GM18502 (cell line): Measurements from ENCODE around the gene TCF12.

ENCODE experiments used
- ATAC-seq: cut with Tn5 transposase; IDR thresholded peaks from one replicate; pipeline ENCODE4 v1.9.1; 2021; ENCODE audit warnings: mild to moderate bottlenecking; ENCODE audit not compliant: unreplicated experiment, poor library complexity

TCF12 gene

GRCh38 chr15:57193161-57193560 lies 274.7 kb downstream of the TCF12 start:
- ATAC-seq: no peak

- no peak for ATAC-seq
Measured at GRCh38 chr15:57195326-57195725, 276.9 kb downstream of the TCF12 start.

DNA sequence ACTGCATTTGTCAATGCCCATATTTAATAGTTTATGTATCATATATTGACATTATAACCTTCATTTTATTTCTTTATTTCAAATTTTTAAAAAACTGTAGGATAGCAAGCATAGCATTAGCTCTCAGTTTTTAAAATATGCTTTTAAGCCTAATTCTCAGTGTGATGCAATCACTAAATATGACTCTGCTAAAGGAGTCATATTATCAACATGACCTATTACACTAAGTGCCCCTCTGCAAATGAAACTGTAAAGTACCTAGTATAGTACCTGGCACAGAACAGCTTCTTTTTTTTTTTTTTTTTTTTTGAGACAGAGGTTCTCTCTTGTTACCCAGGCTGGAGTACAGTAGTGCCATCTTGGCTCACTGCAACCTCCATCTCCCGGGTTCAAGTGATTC lies 278.4 kb downstream of the TCF12 start:
- ATAC-seq: no peak

DNA sequence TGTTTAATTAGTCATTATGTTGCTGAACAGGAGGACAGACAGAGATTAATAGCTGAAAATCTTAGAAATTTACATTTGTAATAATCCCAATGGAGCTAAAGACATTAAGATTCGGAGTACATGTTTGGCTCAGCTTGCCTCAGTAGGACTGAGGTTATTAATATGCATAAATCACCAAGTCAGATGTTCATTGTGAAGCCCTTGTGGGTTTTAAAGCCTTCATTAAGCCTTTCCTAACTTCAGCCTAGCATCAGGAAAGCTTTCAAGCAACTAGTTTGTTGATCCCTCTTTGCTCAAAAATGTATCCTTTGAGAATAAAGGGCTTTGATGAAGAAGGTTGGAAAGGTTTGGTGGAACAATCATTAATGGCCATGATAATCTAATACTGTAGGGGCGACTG lies 279.7 kb downstream of the TCF12 start:
- ATAC-seq: no peak

- ATAC-seq: no peak
Measured at GRCh38 chr15:57198654-57199291, 280.3 kb downstream of the TCF12 start.

GRCh38 chr15:57201578-57201977 lies 283.1 kb downstream of the TCF12 start:
- no peak for ATAC-seq

- ATAC-seq: no peak
Measured at GRCh38 chr15:57203906-57204305, 285.5 kb downstream of the TCF12 start.

GRCh38 chr15:57205027-57205855 lies 286.8 kb downstream of the TCF12 start:
- no peak for ATAC-seq

GRCh38 chr15:57205996-57206395 lies 287.6 kb downstream of the TCF12 start:
- ATAC-seq: no peak

- no peak for ATAC-seq
Measured at GRCh38 chr15:57213862-57214261, 295.4 kb downstream of the TCF12 start.

DNA sequence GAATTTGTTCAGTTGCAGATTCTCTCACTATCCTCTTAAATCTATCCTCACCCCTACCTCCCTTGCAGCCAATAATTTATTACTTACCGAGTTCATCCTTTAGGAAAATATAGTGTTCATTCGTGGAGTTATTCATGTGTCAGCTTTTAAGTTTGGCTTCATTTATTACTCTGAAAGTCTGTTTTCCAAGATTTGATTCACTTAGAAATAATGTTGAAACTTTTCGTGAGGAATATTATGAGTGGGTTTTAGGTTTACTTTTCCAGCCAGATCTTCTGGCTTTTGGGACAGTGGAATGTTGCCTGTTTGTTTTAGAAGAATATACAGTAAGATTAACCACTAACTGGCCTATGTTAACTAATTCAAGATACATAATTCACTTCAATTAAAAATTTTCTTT lies 296.9 kb downstream of the TCF12 start:
- no peak for ATAC-seq

- no peak for ATAC-seq
Measured at GRCh38 chr15:57215881-57216280, 297.4 kb downstream of the TCF12 start.

GRCh38 chr15:57216288-57216687 lies 297.8 kb downstream of the TCF12 start:
- ATAC-seq: no peak

GRCh38 chr15:57217778-57218598 lies 299.5 kb downstream of the TCF12 start:
- ATAC-seq: no peak

DNA sequence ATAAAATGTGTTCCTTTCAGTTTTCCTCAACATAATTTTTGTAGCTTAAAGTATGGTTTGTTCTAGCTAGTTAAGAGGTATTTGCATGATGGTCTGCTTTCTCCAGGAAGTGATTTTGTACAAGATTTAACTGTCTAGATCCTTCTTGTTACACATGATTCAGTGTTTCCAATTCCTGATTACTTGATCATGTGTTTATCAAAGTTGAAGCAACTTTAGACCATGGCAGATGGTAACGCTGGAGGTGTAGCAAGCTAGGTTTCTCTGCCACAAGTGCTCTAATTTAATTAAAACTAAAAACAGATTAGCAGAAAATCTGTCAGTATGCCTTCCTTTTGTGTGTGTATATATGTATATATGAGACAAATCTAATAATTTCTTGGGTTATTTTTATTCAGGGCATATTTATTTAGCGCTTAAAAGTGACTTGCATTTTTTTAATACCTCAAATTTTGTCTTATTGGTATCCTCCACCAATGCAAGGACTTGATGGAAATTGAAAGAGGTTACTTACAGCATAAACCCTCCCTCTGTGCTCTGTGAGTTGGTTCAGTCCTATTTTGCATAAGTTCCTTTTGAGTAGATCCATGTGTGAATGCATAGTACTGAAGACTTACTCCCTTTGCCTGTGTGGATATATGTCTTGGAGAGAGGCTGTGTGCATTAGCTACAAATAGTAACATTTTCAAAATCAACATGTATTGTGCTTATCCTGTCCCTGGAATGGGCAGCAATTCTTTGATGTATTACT lies 300.6 kb downstream of the TCF12 start:
- ATAC-seq: no peak

- ATAC-seq: no peak
Measured at GRCh38 chr15:57220205-57220604, 301.8 kb downstream of the TCF12 start.

GRCh38 chr15:57221134-57221533 lies 302.7 kb downstream of the TCF12 start:
- ATAC-seq: no peak

DNA sequence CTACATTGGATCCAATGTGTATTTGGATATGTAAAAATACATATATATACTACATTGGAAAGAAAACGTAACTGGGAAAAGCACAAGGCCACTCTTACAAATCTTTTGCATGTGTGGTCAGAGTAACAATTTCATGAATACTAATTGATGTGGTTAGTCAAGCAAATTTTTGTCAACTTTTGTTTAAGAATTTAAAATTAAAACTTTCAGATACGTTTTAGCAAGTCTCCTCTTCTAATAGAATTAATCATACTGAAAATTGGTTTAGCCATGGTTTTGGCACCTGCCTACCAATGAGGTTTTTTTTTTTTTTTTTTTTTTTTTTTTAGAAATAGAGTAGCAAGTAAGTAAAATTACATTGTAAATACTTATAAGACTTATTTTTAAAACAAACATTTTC lies 304.9 kb downstream of the TCF12 start:
- no peak for ATAC-seq

DNA sequence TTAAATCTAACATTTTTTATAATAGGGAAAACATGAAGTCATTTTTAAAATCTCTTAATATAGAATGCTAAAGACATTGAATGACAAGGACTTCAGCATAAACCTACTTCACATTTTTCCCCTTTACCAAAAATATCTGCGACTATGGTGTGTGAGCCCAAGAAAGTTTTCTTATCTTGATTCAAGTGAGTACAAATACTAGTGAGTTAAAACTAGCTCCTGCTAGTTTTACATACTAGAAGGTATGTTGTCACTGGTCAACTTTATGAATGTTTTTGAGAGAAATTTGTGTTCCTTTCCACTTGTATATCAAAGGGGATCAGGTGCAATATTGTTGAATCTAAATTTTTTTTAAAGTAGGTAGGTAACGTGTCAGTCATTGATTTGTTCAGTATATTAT lies 305.4 kb downstream of the TCF12 start:
- no peak for ATAC-seq

DNA sequence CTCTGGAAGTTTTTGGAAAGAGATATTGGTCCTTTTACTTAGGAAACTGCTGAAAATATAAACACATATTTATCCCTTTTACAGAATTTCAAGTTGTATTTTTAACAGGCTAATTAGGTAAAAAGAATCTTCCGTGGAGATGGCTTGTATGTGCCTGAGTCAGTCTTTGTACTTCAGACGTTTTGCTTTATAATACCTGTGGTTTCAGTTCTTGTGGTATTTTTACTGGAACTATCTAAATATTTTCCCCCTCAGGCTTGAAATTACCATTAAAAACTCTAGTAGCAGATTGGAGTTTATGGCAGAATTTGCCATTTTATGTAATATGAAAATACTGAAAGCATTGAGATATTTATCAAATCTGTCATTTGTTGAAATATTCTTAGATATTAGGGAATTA lies 306.2 kb downstream of the TCF12 start:
- ATAC-seq: no peak
